GM10266 (cell line): ENCODE measurements around the gene OR52M1.

Source experiments
- DNase-seq: peaks from one replicate; pipeline ENCODE4 v3.0.0; 2012; ENCODE audit errors: extremely low spot score
- CTCF ChIP-seq: IDR thresholded peaks from 2 replicates; pipeline ENCODE4 v1.5.1; 2012; ENCODE audit warnings: mild to moderate bottlenecking, low read depth; ENCODE audit not compliant: control insufficient read depth, insufficient read depth; ENCODE audit errors: missing control alignments

OR52M1 gene

GRCh38 chr11:4544891-4545290 lies at the start of gene OR52M1:
Gene OR52M1, plus strand, starts transcription at chr11:4545191. Its CDS starts 0 bp downstream, at chr11:4545191.
- no peak for DNase-seq
- no peak for TF ChIP-seq CTCF

- no peak for TF ChIP-seq CTCF
- no peak for DNase-seq
These were observed 49.5 kb upstream of the OR52M1 start for GRCh38 chr11:4495487-4495886.

GRCh38 chr11:4495986-4496385 lies 49.0 kb upstream of the OR52M1 start:
- no peak for DNase-seq
- no peak for TF ChIP-seq CTCF

- DNase-seq: no peak
- TF ChIP-seq CTCF: no peak
These were observed 48.3 kb upstream of the OR52M1 start for GRCh38 chr11:4496557-4497248.

- no peak for DNase-seq
- TF ChIP-seq CTCF: no peak
These were observed 36.1 kb upstream of the OR52M1 start for GRCh38 chr11:4508886-4509285.

- no peak for DNase-seq
These were observed 33.4 kb upstream of the OR52M1 start for GRCh38 chr11:4511282-4512245.

More at GRCh38 chr11:4511282-4512245, 33.4 kb upstream of the OR52M1 start:
- TF ChIP-seq CTCF: no peak
